ENCODE results near the gene HIRA.

Gene HIRA

DNA sequence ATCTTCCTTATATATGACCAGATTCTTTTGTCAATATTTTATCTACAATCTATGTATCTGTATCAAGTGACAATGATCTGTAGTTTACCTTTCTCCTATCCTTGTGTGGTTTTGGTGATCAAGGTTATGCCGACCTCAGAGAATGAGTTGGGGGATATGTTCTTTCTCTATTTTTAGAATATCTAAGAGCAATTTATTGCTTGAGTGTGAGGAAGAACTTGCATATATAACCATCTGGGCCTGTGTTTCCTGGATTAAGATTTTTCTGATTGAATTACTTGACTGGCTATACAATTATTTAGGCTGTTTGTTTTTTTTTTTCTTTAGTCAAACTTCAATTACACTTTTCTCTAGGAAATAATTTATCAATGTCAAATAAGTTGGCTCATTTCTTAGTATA, 30.0 kb upstream of the HIRA start:
- TF ChIP-seq, protein P1, sequence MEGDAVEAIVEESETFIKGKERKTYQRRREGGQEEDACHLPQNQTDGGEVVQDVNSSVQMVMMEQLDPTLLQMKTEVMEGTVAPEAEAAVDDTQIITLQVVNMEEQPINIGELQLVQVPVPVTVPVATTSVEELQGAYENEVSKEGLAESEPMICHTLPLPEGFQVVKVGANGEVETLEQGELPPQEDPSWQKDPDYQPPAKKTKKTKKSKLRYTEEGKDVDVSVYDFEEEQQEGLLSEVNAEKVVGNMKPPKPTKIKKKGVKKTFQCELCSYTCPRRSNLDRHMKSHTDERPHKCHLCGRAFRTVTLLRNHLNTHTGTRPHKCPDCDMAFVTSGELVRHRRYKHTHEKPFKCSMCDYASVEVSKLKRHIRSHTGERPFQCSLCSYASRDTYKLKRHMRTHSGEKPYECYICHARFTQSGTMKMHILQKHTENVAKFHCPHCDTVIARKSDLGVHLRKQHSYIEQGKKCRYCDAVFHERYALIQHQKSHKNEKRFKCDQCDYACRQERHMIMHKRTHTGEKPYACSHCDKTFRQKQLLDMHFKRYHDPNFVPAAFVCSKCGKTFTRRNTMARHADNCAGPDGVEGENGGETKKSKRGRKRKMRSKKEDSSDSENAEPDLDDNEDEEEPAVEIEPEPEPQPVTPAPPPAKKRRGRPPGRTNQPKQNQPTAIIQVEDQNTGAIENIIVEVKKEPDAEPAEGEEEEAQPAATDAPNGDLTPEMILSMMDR (IDR thresholded peaks at IDR 0.05; ENCODE audit: low read depth, low read length), result no peak
- no peak for TF ChIP-seq EZH2phosphoT487 (IDR thresholded peaks at IDR 0.05; ENCODE audit: low read depth)
- Histone ChIP-seq H3K4me1 (ENCODE audit: low read length) (no peaks in the 10 kb centered on the region), H3K4me3 (ENCODE audit: low read length) (no peak overlapping the region), H3K4me2 (ENCODE audit: low read length) (no peak overlapping the region), H3K27ac (ENCODE audit: low read length) (no peak overlapping the region), H2AFZ (ENCODE audit: low read depth, low read length) (no peak overlapping the region), H3K79me2 (ENCODE audit: low read length) (no peaks in the 10 kb centered on the region), H4K20me1 (ENCODE audit: insufficient read depth, low read length) (no peaks in the 10 kb centered on the region), H3K9ac (ENCODE audit: low read length) (no peak overlapping the region), H3K36me3 (replicated peaks; ENCODE audit: low read depth, low read length) (peaks cover 49% of the 10 kb centered on the region), H3K27me3 (ENCODE audit: low read depth, low read length) (no peaks in the 10 kb centered on the region), H3K9me3 (ENCODE audit: insufficient read depth, low read length) (no peaks in the 10 kb centered on the region)

DNA sequence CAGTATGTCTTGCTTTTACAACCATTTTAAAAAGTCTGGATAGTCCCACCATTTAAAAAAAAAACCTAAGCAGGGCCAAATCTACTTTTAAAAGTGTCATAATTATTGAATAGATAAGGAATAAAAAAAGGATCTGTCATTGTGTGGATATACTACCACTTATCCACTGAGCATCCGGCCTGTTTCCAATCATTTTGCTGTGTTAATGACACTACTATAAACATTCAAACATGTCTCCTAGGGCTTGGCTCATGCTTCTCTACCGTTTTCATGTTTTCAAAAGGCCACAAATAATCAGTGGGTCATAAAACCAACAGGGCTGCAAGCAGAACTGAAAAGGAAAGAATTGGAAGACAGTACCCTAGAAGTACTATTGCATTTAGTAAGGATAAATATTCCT, 28.5 kb upstream of the HIRA start:
- H3K27ac ChIP-seq (ENCODE audit: low read length), result no peak overlapping the region
- peaks cover 53% of the 10 kb centered on the region for H3K36me3 ChIP-seq (replicated peaks; ENCODE audit: low read depth, low read length)
- H3K9me3 ChIP-seq (ENCODE audit: insufficient read depth, low read length), result no peaks in the 10 kb centered on the region
- no peak overlapping the region for H3K4me3 ChIP-seq (ENCODE audit: low read length)
- no peaks in the 10 kb centered on the region for H3K79me2 ChIP-seq (ENCODE audit: low read length)
- no peak for TF ChIP-seq EZH2phosphoT487 (IDR thresholded peaks at IDR 0.05; ENCODE audit: low read depth)
- TF ChIP-seq, protein P1 (IDR thresholded peaks at IDR 0.05; ENCODE audit: low read depth, low read length), result no peak
- H3K4me2 ChIP-seq (ENCODE audit: low read length), result no peak overlapping the region
- H2AFZ ChIP-seq (ENCODE audit: low read depth, low read length), result no peak overlapping the region
- H4K20me1 ChIP-seq (ENCODE audit: insufficient read depth, low read length), result no peaks in the 10 kb centered on the region
- no peak overlapping the region for H3K9ac ChIP-seq (ENCODE audit: low read length)
- H3K27me3 ChIP-seq (ENCODE audit: low read depth, low read length), result no peaks in the 10 kb centered on the region
- no peaks in the 10 kb centered on the region for H3K4me1 ChIP-seq (ENCODE audit: low read length)

DNA sequence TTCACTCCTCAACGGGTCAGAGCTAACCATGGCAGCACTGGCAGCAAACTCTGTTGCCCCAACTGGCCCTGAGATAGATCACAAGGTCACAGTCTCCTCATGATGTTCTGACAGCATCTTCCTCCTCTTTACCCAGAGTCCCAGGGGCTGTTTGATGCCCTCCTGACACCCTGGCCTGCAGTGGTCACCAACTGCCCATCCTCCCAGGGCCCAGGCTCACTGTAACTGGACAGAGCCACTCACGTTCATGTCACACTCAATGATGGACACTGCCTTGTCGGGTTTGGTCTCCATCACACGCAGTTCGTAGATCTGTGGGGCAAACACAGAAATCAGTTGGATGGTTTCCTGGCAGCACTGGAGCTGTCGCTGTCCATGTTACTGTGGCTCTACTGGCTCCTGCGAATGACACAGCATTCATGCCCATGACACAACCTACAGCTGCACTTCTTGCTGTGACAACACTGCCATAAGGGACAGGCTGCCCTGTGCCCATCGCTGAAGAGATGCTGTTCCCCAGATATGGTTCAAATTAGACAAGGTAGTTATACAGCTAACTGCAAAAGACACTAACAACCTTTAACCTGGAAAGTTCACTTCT, 26.4 kb upstream of the HIRA start:
- TF ChIP-seq, protein P1 (IDR thresholded peaks at IDR 0.05; ENCODE audit: low read depth, low read length), result no peak
- no peak for TF ChIP-seq EZH2phosphoT487 (IDR thresholded peaks at IDR 0.05; ENCODE audit: low read depth)
- no peaks in the 10 kb centered on the region for H4K20me1 ChIP-seq (ENCODE audit: insufficient read depth, low read length)

DNA sequence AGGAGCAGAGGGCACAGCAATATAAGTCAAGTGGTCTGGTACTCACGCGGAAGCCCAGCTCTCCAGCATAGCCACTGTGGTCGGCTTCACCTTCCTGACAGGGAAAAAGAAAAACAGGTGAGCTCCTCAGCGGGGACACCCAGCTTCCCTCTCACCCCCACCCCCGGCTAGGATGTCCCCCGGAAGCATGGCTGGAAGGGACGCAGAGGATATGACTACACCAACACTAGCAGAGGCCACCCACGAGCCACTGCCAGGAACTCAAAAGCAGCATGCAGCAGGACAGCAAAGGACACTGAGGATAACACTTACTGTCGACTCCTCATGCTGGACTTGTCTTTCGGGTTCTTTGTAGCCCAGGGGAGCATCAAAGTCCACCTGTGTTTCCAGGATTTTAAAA, 25.0 kb upstream of the HIRA start:
- Histone ChIP-seq H3K4me2 (ENCODE audit: low read length) (no peak overlapping the region), H3K27me3 (ENCODE audit: low read depth, low read length) (no peaks in the 10 kb centered on the region), H3K4me1 (ENCODE audit: low read length) (no peaks in the 10 kb centered on the region), H3K27ac (ENCODE audit: low read length) (no peak overlapping the region), H3K4me3 (ENCODE audit: low read length) (no peak overlapping the region), H4K20me1 (ENCODE audit: insufficient read depth, low read length) (no peaks in the 10 kb centered on the region), H3K9ac (ENCODE audit: low read length) (no peak overlapping the region), H2AFZ (ENCODE audit: low read depth, low read length) (no peak overlapping the region), H3K9me3 (ENCODE audit: insufficient read depth, low read length) (no peaks in the 10 kb centered on the region), H3K36me3 (replicated peaks; ENCODE audit: low read depth, low read length) (peaks cover 56% of the 10 kb centered on the region), H3K79me2 (ENCODE audit: low read length) (no peaks in the 10 kb centered on the region)
- TF ChIP-seq, protein P1 (IDR thresholded peaks at IDR 0.05; ENCODE audit: low read depth, low read length), result no peak
- TF ChIP-seq EZH2phosphoT487 (IDR thresholded peaks at IDR 0.05; ENCODE audit: low read depth), result no peak

More for the DNA sequence above, 26.4 kb upstream of the HIRA start:
- Histone ChIP-seq H3K79me2 (ENCODE audit: low read length) (no peaks in the 10 kb centered on the region), H3K9me3 (ENCODE audit: insufficient read depth, low read length) (no peaks in the 10 kb centered on the region), H3K9ac (ENCODE audit: low read length) (no peak overlapping the region), H3K36me3 (replicated peaks; ENCODE audit: low read depth, low read length) (peaks cover 56% of the 10 kb centered on the region), H3K4me2 (ENCODE audit: low read length) (no peak overlapping the region), H3K4me1 (ENCODE audit: low read length) (no peaks in the 10 kb centered on the region), H3K4me3 (ENCODE audit: low read length) (no peak overlapping the region), H2AFZ (ENCODE audit: low read depth, low read length) (no peak overlapping the region), H3K27me3 (ENCODE audit: low read depth, low read length) (no peaks in the 10 kb centered on the region), H3K27ac (ENCODE audit: low read length) (no peak overlapping the region)
